Measurements from ENCODE around the gene RBFA.

RBFA gene

DNA sequence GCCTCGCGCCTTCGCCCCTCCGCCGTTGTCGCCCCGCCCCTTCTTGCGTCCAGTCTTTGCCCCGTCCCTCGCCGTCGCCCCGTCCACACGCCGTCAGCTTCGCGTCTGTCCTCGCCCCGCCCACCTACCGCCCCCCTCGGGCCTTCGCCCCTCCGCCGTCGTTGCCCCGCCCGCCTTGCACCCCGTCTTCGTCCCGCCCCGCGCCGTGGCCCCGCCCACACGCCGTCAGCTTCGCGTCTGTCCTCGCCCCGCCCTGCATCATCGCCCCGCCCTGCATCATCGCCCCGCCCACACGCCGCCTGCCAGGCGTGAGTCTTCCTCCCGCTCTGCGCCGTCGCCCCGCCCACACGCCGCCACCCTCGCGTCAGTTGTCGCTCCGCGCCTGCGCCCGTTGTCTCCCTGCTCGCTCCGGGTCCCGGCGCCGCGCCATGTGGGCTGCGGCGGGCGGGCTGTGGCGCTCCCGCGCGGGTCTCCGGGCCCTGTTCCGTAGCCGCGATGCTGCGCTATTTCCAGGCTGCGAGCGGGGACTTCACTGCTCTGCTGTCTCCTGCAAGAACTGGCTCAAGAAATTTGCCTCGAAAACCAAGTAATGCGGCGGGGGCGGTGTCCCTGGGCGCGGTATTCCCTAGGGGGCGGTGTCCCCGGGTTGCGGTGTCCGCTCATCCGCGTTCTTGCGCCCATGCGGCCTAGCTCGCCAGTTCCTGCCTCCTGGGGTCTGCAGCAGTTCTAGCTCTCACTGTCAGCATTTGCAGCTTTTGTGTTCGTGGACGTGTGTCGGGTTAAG, at the start of gene RBFA:
RBFA (plus strand) TSS at position 367 of the 784 bp plus-strand sequence; CDS start at position 429, 62 bp downstream.
- Histone ChIP-seq H3K9me3 (ENCODE audit: insufficient read depth, low read length) (no peaks in the 10 kb centered on the region), H3K36me3 (ENCODE audit: insufficient read depth, insufficient read length, low read length) (peaks cover 27% of the 10 kb centered on the region), H3K4me3 (ENCODE audit: insufficient read length, low read depth) (peak within 1 kb of the TSS; percentile 87), H3K4me1 (ENCODE audit: insufficient read depth, insufficient read length) (peaks cover 5% of the 10 kb centered on the region), H3K9ac (ENCODE audit: insufficient read length, low read depth) (peak within 1 kb of the TSS; percentile 91), H3K27me3 (ENCODE audit: insufficient read depth, insufficient read length) (no peaks in the 10 kb centered on the region)
- TF ChIP-seq YY1 (IDR thresholded peaks at IDR 0.05; ENCODE audit: insufficient read depth, insufficient read length) (no peak), ZNF274 (IDR thresholded peaks at IDR 0.05; ENCODE audit: low read depth, low read length) (no peak), SUZ12 (IDR thresholded peaks at IDR 0.05; ENCODE audit: extremely low read depth, insufficient read depth, insufficient read length) (no peak)
- peak; percentile 91 for DNase-seq (ENCODE audit: low read depth, low spot score)

- H3K4me1 ChIP-seq (ENCODE audit: insufficient read depth, insufficient read length), result peaks cover 13% of the 10 kb centered on the region
- no peak for DNase-seq (ENCODE audit: low read depth, low spot score)
- TF ChIP-seq ZNF274 (IDR thresholded peaks at IDR 0.05; ENCODE audit: low read depth, low read length) (no peak), YY1 (IDR thresholded peaks at IDR 0.05; ENCODE audit: insufficient read depth, insufficient read length) (no peak), SUZ12 (IDR thresholded peaks at IDR 0.05; ENCODE audit: extremely low read depth, insufficient read depth, insufficient read length) (no peak)
- no peak overlapping the region for H3K9ac ChIP-seq (ENCODE audit: insufficient read length, low read depth)
- H3K4me3 ChIP-seq (ENCODE audit: insufficient read length, low read depth), result no peak overlapping the region
- H3K27me3 ChIP-seq (ENCODE audit: insufficient read depth, insufficient read length), result no peaks in the 10 kb centered on the region
- H3K9me3 ChIP-seq (ENCODE audit: insufficient read depth, low read length), result no peaks in the 10 kb centered on the region
- H3K36me3 ChIP-seq (ENCODE audit: insufficient read depth, insufficient read length, low read length), result peaks cover 57% of the 10 kb centered on the region
Observed at GRCh38 chr18:79985172-79985571, 49.1 kb upstream of the RBFA start.

DNA sequence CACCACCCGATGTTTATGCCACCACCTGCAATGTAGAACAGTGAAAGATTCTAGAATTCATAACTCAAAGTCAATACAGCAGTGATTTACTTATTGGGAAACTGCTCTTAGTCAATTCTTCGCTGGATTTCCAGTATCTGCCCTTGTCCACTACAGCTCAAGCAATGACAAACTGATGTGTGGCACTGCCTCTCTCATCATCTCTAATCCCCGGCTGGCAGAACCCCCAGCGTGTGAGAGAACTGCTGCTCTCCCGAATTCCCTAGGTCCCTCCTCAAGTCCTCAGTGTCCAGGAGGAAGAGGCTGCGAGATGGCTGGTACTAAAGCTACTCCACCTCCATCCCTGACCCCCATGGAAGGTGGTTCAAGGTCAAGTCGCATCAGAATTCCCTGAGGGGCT, 47.5 kb upstream of the RBFA start:
- Histone ChIP-seq H3K9ac (ENCODE audit: insufficient read length, low read depth) (peak overlapping the region; percentile 68), H3K27me3 (ENCODE audit: insufficient read depth, insufficient read length) (no peaks in the 10 kb centered on the region), H3K9me3 (ENCODE audit: insufficient read depth, low read length) (no peaks in the 10 kb centered on the region), H3K4me3 (ENCODE audit: insufficient read length, low read depth) (peak overlapping the region; percentile 33), H3K4me1 (ENCODE audit: insufficient read depth, insufficient read length) (peaks cover 11% of the 10 kb centered on the region), H3K36me3 (ENCODE audit: insufficient read depth, insufficient read length, low read length) (peaks cover 52% of the 10 kb centered on the region)
- DNase-seq (ENCODE audit: low read depth, low spot score), result no peak
- TF ChIP-seq ZNF274 (IDR thresholded peaks at IDR 0.05; ENCODE audit: low read depth, low read length) (no peak), SUZ12 (IDR thresholded peaks at IDR 0.05; ENCODE audit: extremely low read depth, insufficient read depth, insufficient read length) (no peak), YY1 (IDR thresholded peaks at IDR 0.05; ENCODE audit: insufficient read depth, insufficient read length) (no peak)

GRCh38 chr18:79987566-79987965, 46.7 kb upstream of the RBFA start:
- Histone ChIP-seq H3K27me3 (ENCODE audit: insufficient read depth, insufficient read length) (no peaks in the 10 kb centered on the region), H3K9me3 (ENCODE audit: insufficient read depth, low read length) (no peaks in the 10 kb centered on the region), H3K36me3 (ENCODE audit: insufficient read depth, insufficient read length, low read length) (peaks cover 43% of the 10 kb centered on the region), H3K9ac (ENCODE audit: insufficient read length, low read depth) (peak overlapping the region; percentile 94), H3K4me1 (ENCODE audit: insufficient read depth, insufficient read length) (peaks cover 7% of the 10 kb centered on the region), H3K4me3 (ENCODE audit: insufficient read length, low read depth) (peak overlapping the region; percentile 99)
- DNase-seq (ENCODE audit: low read depth, low spot score), result no peak
- TF ChIP-seq SUZ12 (IDR thresholded peaks at IDR 0.05; ENCODE audit: extremely low read depth, insufficient read depth, insufficient read length) (no peak), ZNF274 (IDR thresholded peaks at IDR 0.05; ENCODE audit: low read depth, low read length) (no peak), YY1 (IDR thresholded peaks at IDR 0.05; ENCODE audit: insufficient read depth, insufficient read length) (no peak)

DNA sequence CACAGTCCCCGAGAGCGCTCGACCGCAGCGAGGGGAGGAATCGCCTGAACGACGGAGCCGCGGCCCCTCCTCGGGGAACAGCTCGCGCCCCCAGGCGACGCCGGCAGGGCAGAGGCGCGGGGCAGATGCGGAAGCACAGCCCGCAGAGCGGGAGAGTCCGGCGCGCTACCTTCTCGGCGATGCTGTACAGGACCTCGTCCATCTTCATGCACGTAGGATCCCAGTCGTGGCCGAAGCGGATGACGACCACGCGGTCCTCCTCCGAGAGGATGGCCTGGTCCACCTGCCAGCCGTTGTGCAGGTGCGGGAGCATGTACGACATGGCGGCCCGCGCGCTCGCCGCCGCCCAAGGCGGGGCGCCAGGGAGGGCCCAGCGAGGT, 46.2 kb upstream of the RBFA start:
- Histone ChIP-seq H3K9me3 (ENCODE audit: insufficient read depth, low read length) (no peaks in the 10 kb centered on the region), H3K4me3 (ENCODE audit: insufficient read length, low read depth) (peak overlapping the region; percentile 99), H3K36me3 (ENCODE audit: insufficient read depth, insufficient read length, low read length) (peaks cover 39% of the 10 kb centered on the region), H3K27me3 (ENCODE audit: insufficient read depth, insufficient read length) (no peaks in the 10 kb centered on the region), H3K9ac (ENCODE audit: insufficient read length, low read depth) (peak overlapping the region; percentile 94), H3K4me1 (ENCODE audit: insufficient read depth, insufficient read length) (peaks cover 3% of the 10 kb centered on the region)
- DNase-seq (ENCODE audit: low read depth, low spot score), result no peak
- TF ChIP-seq ZNF274 (IDR thresholded peaks at IDR 0.05; ENCODE audit: low read depth, low read length) (no peak), SUZ12 (IDR thresholded peaks at IDR 0.05; ENCODE audit: extremely low read depth, insufficient read depth, insufficient read length) (no peak), YY1 (IDR thresholded peaks at IDR 0.05; ENCODE audit: insufficient read depth, insufficient read length) (peak; percentile 34)

GRCh38 chr18:79988451-79989194, 45.6 kb upstream of the RBFA start, which contains the start of gene TXNL4A:
TSS of gene TXNL4A (minus strand) at chr18:79988563. CDS start at chr18:79988392, 171 bp downstream.
- peak within 1 kb of the TSS; percentile 99 for H3K4me3 ChIP-seq (ENCODE audit: insufficient read length, low read depth)
- DNase-seq (ENCODE audit: low read depth, low spot score), result no peak
- H3K9me3 ChIP-seq (ENCODE audit: insufficient read depth, low read length), result no peaks in the 10 kb centered on the region
- peaks cover 2% of the 10 kb centered on the region for H3K4me1 ChIP-seq (ENCODE audit: insufficient read depth, insufficient read length)
- TF ChIP-seq YY1 (IDR thresholded peaks at IDR 0.05; ENCODE audit: insufficient read depth, insufficient read length) (peak; percentile 2), SUZ12 (IDR thresholded peaks at IDR 0.05; ENCODE audit: extremely low read depth, insufficient read depth, insufficient read length) (no peak)
- H3K27me3 ChIP-seq (ENCODE audit: insufficient read depth, insufficient read length), result no peaks in the 10 kb centered on the region
- peak within 1 kb of the TSS; percentile 94 for H3K9ac ChIP-seq (ENCODE audit: insufficient read length, low read depth)
- H3K36me3 ChIP-seq (ENCODE audit: insufficient read depth, insufficient read length, low read length), result peaks cover 33% of the 10 kb centered on the region

- peak overlapping the region; percentile 94 for H3K9ac ChIP-seq (ENCODE audit: insufficient read length, low read depth)
- no peak for TF ChIP-seq SUZ12 (IDR thresholded peaks at IDR 0.05; ENCODE audit: extremely low read depth, insufficient read depth, insufficient read length)
- no peak for TF ChIP-seq YY1 (IDR thresholded peaks at IDR 0.05; ENCODE audit: insufficient read depth, insufficient read length)
- no peak for TF ChIP-seq ZNF274 (IDR thresholded peaks at IDR 0.05; ENCODE audit: low read depth, low read length)
- no peak for DNase-seq (ENCODE audit: low read depth, low spot score)
- H3K9me3 ChIP-seq (ENCODE audit: insufficient read depth, low read length), result no peaks in the 10 kb centered on the region
- H3K4me3 ChIP-seq (ENCODE audit: insufficient read length, low read depth), result peak overlapping the region; percentile 99
- H3K36me3 ChIP-seq (ENCODE audit: insufficient read depth, insufficient read length, low read length), result peaks cover 29% of the 10 kb centered on the region
- no peaks in the 10 kb centered on the region for H3K27me3 ChIP-seq (ENCODE audit: insufficient read depth, insufficient read length)
- no peaks in the 10 kb centered on the region for H3K4me1 ChIP-seq (ENCODE audit: insufficient read depth, insufficient read length)
Observed at GRCh38 chr18:79989195-79989497, 45.1 kb upstream of the RBFA start.

Data from NT2/D1 (cell line).